NAMALWA (cell line): ENCODE results near the gene RNU1-4.
A peak's percentile ranks its signal among the peaks of the same experiment; 100 is the strongest.
"Not testable (repeated sequence)": the region's sequence is repeated elsewhere in the genome, so short reads cannot be mapped to it uniquely, and the experiment has no call there.

ENCODE experiments used
- DNase-seq: peaks from one replicate; pipeline ENCODE4 v3.0.0-alpha.2; 2015; ENCODE audit warnings: low spot score

Gene RNU1-4

GRCh38 chr1:16728243-16728949, 11.9 kb upstream of the RNU1-4 start:
- DNase-seq: not testable (repeated sequence)

DNA sequence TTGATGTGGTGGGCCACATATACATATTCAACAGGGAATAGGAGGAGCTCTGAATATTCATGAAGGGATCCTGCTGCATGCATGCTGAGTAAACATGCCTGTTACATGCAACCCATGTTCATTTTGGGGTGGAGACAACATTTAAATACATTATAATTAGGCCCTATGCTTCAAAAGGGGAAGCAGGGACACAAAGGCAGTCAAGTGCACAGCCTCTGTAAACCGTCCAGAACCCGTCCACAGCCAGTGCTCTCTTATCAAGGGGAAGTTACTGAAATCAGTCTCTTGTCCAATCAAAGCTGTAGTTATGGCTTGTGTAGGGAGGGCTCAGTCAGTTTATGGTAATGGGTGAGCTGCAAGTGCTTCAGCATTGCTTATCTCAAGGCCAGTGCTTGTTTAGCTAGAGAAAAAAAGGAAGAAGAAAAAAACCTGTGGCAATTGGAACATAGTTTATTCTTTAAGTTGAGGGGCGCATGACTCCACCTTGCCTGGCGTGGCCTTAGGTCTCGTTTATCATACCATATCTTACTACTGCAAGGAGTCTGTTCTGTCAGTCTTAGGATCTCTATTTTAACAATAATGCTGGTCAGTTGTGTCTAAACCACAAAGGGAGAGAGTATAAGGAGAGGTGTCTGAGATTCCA, 7.9 kb upstream of the RNU1-4 start:
- DNase-seq: not testable (repeated sequence)

GRCh38 chr1:16741230-16741629, 914 bp downstream of the RNU1-4 start:
- not testable (repeated sequence) for DNase-seq

DNA sequence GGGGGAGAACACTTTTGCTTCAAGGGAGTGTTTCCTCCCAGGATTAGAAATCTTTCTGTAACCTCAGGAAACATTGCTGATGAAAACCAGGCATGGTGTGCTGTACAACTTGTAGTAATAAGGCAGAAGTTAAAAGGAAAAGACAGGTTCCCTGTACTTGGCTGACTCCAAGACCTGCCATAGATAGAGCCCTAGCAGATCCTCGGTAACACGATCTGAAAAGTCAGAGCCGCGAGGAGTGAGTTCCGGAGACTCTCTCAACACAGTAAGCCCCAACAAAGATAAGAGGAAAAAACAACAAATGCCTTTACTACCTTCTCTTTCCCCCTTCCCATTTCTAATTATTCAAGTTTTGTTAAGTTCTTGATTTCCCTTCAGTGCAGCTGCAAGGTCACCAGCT, 7.3 kb downstream of the RNU1-4 start:
- DNase-seq: not testable (repeated sequence)

- not testable (repeated sequence) for DNase-seq
These were observed 8.4 kb downstream of the RNU1-4 start for GRCh38 chr1:16748710-16749109.

DNA sequence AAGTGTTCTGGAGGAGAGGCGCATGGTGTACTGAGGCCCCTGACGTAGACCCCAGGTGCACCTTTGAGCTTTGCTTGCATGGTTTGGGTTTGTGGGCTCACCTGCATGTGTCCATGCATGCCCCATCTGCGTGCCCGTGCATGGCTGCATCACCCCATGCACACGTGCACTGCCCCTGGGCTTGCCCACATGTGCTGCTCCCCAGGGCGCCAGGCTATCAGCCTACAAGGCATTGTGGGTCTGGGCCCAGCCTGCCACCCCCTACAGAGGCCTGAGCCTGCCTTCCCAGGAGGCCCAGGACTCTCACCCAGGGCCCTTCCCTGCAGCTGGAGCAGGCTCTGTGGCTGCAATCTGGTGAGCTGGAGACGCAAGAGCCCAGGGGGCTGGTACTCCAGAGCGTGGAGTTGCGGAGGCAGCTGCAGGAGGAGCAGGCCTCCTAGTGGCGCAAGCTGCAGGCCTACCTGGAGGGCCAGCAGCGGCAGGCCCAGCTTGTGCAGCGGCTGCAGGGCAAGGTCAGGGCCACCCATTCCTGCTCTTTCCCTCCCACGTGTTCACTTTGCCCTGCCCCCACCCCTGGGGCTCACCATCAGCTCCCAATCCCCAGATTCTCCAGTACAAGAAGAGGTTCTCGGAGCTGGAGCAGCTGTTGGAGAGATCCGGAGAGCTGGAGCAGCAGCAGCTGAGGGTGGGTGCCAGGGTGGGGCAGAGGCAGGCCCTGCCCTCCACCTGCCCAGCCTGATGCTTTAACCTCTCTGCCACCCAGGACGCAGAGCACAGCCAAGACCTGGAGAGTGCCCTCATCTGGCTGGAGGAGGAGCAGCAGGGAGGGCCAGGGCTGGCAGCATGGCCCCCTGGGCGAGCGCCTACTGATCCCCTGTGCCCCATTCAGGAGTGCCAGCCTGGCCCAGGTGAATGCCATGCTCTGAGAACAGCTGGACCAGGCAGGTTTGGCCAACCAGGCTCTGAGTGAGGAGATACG, 9.9 kb downstream of the RNU1-4 start:
- DNase-seq: not testable (repeated sequence)

GRCh38 chr1:16752770-16753169, 12.5 kb downstream of the RNU1-4 start:
- not testable (repeated sequence) for DNase-seq

DNA sequence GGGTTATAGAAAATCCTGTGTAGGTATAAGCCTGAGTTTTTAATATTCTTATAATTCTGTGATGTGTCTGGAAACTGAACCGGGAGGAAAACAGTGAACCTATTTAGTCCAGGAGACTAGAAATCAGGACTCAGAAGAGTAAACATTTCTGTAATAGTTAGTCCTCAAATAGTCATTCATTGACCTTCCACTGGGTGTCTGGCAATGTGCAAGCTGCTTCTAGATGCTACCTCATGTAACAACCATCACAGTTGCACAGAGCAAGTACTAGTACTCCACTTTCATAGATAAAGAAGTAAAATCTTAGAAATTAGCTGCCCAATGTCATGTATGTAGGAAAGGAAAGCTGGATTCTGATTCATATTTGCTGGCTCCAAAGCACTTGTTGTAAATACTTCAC, 15.1 kb downstream of the RNU1-4 start:
- not testable (repeated sequence) for DNase-seq

DNA sequence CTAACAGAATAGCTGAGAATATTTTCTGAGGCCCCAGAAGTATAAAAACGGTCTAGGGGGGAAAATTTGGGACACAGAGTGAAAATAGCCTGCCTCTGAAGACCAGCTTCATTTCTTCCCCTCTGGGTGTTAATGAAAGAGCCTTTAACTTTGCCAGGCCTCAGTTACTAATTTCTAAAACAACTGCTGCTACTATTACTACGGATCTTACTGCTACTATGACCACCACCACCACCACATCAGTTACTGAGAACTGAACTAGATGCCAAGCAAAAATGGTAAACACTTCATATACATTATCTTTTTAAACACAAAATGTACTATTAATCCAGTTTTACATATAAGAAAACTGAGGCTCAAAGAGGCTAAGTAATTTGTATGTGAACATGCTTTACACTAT, 15.6 kb downstream of the RNU1-4 start:
- DNase-seq: not testable (repeated sequence)

DNA sequence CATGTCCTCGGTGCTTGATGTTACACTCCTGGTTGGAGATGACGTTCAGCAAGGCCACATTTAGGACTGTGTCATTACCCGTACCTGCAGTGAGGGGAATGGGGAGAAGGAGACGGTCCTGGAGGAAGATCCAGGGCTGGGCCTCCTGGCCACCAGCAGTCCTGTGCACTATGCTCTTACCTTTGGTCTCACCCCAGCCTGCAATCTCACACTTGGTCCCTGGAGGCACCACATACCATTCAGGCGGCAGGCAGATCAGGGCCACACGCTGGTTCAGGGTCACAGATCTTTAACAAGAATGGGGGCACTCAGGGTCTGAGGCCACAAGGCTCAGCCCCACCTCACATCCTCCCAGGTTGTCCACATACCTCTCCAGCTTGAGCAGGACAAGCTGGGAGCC, 17.3 kb downstream of the RNU1-4 start:
- not testable (repeated sequence) for DNase-seq

DNA sequence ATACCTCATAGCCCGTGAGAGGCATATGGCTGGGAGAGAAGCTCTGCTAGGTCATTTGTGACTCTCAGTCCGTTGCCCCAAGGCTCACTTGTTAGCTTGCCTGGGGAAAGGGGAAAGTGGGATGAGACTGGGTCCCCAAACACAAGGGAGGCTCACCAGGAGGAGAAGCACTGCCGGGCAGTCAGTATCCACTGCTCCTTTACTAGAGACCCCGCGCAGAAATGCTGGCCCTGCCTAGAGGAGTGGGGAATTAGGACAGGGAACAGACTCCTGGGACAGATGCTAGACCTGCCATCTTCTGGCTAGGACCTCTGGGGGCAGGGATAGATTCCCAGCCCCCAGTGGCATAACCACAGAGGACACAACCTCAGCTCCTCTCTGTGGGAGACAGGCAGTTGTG, 17.7 kb downstream of the RNU1-4 start:
- not testable (repeated sequence) for DNase-seq

DNA sequence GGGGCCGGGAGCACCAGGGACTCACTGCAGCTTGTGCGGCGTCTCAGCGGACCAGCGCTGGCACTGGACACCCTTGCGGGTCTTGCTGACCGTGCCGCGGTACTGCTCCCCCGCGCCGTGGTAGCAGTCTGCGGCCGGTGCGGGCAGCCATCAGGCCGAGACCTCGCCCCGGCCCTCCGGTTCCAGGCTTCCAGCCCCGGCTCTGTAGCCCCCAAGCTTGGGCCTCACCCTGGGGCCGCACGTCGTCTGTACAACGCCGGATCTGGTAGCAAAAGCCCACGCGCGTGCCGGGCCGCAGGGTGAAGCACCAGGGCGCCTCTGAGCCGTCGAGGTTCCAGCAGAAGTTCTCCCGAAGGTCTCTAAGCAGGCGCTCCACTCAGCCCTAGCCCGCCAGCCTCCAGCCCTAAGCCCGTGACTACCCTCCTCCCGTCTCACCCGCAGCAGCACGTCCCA, 18.8 kb downstream of the RNU1-4 start:
- not testable (repeated sequence) for DNase-seq

GRCh38 chr1:16759650-16760455, 19.5 kb downstream of the RNU1-4 start:
- DNase-seq: not testable (repeated sequence)

- DNase-seq: not testable (repeated sequence)
These were observed 20.1 kb downstream of the RNU1-4 start for GRCh38 chr1:16760456-16760765.

DNA sequence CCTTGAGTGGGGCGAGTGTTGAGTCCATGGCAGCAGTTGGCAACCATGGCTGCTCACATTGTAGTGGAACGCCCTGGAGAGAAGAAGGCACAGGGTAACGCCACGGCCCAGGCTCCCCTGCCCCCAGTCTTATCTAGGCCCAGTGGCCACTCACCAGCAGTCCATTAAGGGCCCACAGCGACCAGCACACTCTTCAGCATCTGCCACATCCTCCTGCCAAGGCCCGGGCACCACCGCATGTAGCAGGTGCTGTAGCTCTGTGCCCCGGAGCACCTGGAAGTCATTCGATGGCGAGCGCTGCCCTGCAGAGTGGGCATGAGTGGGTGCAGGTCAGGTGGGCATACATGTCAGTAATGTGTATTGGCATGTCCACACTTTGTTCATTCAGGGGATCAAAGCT, 20.5 kb downstream of the RNU1-4 start:
- DNase-seq: not testable (repeated sequence)

DNA sequence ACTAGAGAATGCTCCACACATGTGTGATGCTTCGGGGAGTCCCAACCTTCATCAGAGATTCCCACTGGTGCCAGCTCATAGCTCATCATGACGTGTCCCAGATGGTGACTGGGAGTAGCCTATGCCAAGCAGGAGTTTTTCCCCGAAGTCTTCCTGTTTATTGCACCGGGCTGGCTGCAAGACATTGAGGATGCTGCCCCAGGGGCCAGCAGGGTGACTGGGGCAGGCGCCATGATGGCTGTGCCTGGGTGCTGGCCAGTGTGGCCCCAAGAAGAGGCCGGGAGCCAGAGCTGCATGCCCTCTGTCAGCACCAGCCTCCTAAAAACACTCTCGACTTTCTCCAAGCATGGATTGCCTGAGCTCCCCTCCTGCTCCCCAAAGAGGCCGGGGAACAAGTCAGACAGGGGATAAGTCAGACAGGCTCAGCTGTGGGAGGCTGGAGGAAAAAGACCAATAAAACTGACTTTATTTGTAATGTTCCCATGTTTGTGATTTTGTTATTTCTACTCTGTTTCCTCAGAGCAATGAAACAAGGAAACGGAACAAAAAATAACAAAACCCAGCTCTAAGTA, 24.0 kb downstream of the RNU1-4 start:
- not testable (repeated sequence) for DNase-seq

- DNase-seq: peak; percentile 1
These were observed 24.7 kb downstream of the RNU1-4 start for GRCh38 chr1:16764820-16765655.

DNA sequence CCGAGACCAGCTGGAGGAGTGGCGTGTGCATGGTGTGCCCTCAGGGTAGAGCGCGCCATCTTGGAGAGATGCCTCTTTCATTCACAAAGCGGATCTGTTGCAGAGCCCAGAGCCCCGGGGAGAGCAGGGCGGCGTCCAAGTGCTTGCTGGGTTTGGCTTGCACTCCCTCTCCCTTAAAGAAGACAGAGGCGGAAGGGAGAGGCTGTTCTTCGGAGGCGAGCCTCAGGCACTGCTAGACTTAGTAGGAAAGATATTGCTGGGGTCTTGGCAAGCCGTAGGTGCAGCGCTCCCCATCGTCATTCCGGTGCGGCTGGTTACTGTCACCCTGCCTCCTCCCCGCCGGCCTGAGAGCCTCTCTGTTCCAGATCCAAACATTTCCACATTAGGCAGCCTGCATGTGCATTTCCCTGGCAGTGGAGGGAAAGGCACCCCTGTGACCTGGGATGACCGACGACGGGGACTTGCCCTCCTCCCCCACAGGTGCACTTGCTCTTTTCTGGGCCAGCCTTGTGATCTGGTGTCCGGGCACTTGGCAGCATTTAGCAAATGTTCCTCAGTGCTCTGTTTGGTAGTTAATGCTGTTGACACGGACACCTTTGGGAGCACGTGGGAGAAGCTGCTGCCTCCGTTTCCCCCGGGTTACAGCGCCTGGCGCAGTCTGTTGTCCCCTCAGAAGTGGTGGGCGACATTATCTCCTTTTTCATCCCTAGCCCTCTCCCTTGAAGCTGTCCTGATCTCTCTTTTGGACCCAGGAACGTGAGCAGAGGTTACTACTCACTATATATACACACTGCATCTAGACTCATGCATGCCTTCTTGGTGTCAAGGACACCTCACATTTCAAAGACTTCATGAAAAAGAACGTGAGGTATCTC, 25.7 kb downstream of the RNU1-4 start:
- not testable (repeated sequence) for DNase-seq

DNA sequence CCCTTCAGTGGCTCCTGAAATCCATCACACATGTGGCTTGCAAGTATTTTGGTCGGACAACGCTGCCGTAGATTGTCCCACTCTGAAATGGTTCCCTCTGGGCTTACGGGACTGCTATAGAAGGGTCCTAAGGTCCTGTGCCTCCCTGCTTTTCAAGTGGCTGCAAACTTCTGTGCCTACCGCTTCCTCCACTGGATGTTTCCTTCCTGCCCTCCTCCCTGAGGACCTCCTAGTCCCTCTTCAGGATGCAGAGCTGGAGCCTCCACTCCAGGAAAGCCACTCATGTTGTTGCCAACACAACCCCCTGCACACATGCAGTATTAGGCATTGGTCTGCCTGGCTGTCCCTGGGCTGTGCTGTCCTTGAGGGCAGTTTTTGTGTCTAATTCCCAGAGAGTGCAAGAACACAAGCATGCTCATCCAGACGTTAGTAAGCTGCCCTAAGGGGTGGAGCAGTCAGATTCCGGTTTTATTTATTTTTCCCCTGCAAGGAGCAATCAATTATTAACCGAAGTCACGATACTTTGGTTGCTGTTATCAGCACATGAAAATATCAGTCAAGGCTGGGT, 26.5 kb downstream of the RNU1-4 start:
- not testable (repeated sequence) for DNase-seq
